H9 (cell line): Measurements from ENCODE around the gene HYAL4. TPM values are rescaled to one million over a fixed set of nuclear protein-coding genes. Genes with fewer than 3 reads are reported as not detected.

Source experiments
- DNase-seq: peaks from one replicate; pipeline ENCODE4 v3.0.0-alpha.2; 2017
- H2AFZ ChIP-seq: one replicate; pipeline ENCODE4 v1.6.1; 2013; ENCODE audit warnings: mild to moderate bottlenecking, low read length, control low read depth, moderate library complexity
- H2AK5ac ChIP-seq: 2 replicates; pipeline ENCODE4 v1.6.1; 2013; ENCODE audit warnings: low read length, control low read depth, mixed read lengths; ENCODE audit not compliant: insufficient read length
- H2BK120ac ChIP-seq: one replicate; pipeline ENCODE4 v1.6.1; 2013; ENCODE audit warnings: low read depth, mild to moderate bottlenecking, low read length, control low read depth, inconsistent platforms; ENCODE audit not compliant: poor library complexity, severe bottlenecking
- H2BK12ac ChIP-seq: 2 replicates; pipeline ENCODE4 v1.6.1; 2013; ENCODE audit warnings: low read length, control low read depth, mixed read lengths, low read depth; ENCODE audit not compliant: insufficient read length
- H2BK15ac ChIP-seq: 2 replicates; pipeline ENCODE4 v1.6.1; 2013; ENCODE audit warnings: low read depth, low read length, control low read depth
- H2BK20ac ChIP-seq: one replicate; pipeline ENCODE4 v1.6.1; 2013; ENCODE audit warnings: low read depth, mild to moderate bottlenecking, low read length, control low read depth, inconsistent platforms; ENCODE audit not compliant: poor library complexity, severe bottlenecking
- H2BK5ac ChIP-seq: 2 replicates; pipeline ENCODE4 v1.6.1; 2013; ENCODE audit warnings: low read length, control low read depth, mixed read lengths; ENCODE audit not compliant: insufficient read length
- H3K14ac ChIP-seq: 2 replicates; pipeline ENCODE4 v1.6.1; 2013; ENCODE audit warnings: low read length, control low read depth; ENCODE audit not compliant: insufficient read depth
- H3K18ac ChIP-seq: 2 replicates; pipeline ENCODE4 v1.6.1; 2013; ENCODE audit warnings: low read depth, mild to moderate bottlenecking, mixed read lengths, low read length, control low read depth; ENCODE audit not compliant: insufficient read length
- H3K23ac ChIP-seq: 2 replicates; pipeline ENCODE4 v1.6.1; 2013; ENCODE audit warnings: low read length, control low read depth, mixed read lengths, low read depth; ENCODE audit not compliant: insufficient read length
- H3K23me2 ChIP-seq: 2 replicates; pipeline ENCODE4 v1.6.1; 2013; ENCODE audit warnings: low read depth, mild to moderate bottlenecking, mixed read lengths, low read length, control low read depth; ENCODE audit not compliant: insufficient read length, poor library complexity, severe bottlenecking
- H3K27ac ChIP-seq: 2 replicates; pipeline ENCODE4 v1.5.1; 2013; ENCODE audit warnings: low read length, control low read depth, mixed read lengths, low read depth; ENCODE audit not compliant: insufficient read length
- H3K27me3 ChIP-seq: 2 replicates; pipeline ENCODE4 v1.6.1; 2013; ENCODE audit warnings: low read length, control low read depth, inconsistent platforms; ENCODE audit not compliant: insufficient read depth
- H3K4ac ChIP-seq: 2 replicates; pipeline ENCODE4 v1.6.1; 2013; ENCODE audit warnings: low read depth, mild to moderate bottlenecking, control low read depth, inconsistent platforms, low read length, moderate library complexity
- H3K4me1 ChIP-seq: 2 replicates; pipeline ENCODE4 v1.6.1; 2013; ENCODE audit warnings: low read length, control low read depth, inconsistent platforms; ENCODE audit not compliant: insufficient read depth
- H3K4me2 ChIP-seq: 2 replicates; pipeline ENCODE4 v1.6.1; 2013; ENCODE audit warnings: low read length, control low read depth, mixed read lengths; ENCODE audit not compliant: insufficient read length, insufficient read depth
- H3K56ac ChIP-seq: 2 replicates; pipeline ENCODE4 v1.6.1; 2013; ENCODE audit warnings: low read depth, mild to moderate bottlenecking, mixed read lengths, low read length, control low read depth; ENCODE audit not compliant: insufficient read length
- H3K79me1 ChIP-seq: 2 replicates; pipeline ENCODE4 v1.6.1; 2013; ENCODE audit warnings: low read depth, mild to moderate bottlenecking, moderate library complexity, low read length, control low read depth, inconsistent platforms; ENCODE audit not compliant: insufficient read depth, poor library complexity, severe bottlenecking
- H3K79me2 ChIP-seq: 2 replicates; pipeline ENCODE4 v1.6.1; 2013; ENCODE audit warnings: low read length, control low read depth, inconsistent platforms; ENCODE audit not compliant: insufficient read depth
- H3K9ac ChIP-seq: 2 replicates; pipeline ENCODE4 v1.6.1; 2013; ENCODE audit warnings: low read length, control low read depth, mixed read lengths; ENCODE audit not compliant: insufficient read length; ENCODE audit errors: extremely low read depth
- H3K9me3 ChIP-seq: one replicate; pipeline ENCODE4 v1.6.1; 2013; ENCODE audit warnings: low read depth, low read length, inconsistent platforms; ENCODE audit not compliant: control insufficient read depth
- H3T11ph ChIP-seq: one replicate; pipeline ENCODE4 v1.6.1; 2013; ENCODE audit warnings: mild to moderate bottlenecking, low read length, control low read depth, inconsistent platforms
- H4K20me1 ChIP-seq: one replicate; pipeline ENCODE4 v1.6.1; 2013; ENCODE audit not compliant: control insufficient read depth, insufficient read length, insufficient read depth
- H4K5ac ChIP-seq: 2 replicates; pipeline ENCODE4 v1.6.1; 2013; ENCODE audit warnings: low read depth, mild to moderate bottlenecking, mixed read lengths, low read length, control low read depth; ENCODE audit not compliant: insufficient read length
- H4K8ac ChIP-seq: replicated peaks from 2 replicates; pipeline ENCODE4 v1.6.1; 2013; ENCODE audit warnings: low read length, control low read depth, mixed read lengths, low read depth; ENCODE audit not compliant: insufficient read length
- H4K91ac ChIP-seq: 2 replicates; pipeline ENCODE4 v1.6.1; 2013; ENCODE audit warnings: low read depth, mild to moderate bottlenecking, moderate library complexity, mixed read lengths, low read length, control low read depth; ENCODE audit not compliant: insufficient read length
- H3K27ac Mint-ChIP-seq, 3 experiments: 2 replicates in 2 of 3; 3 replicates in 1 of 3; pipeline ENCODE4 v1.8.0; 2020 to 2021; ENCODE audit warnings: mixed read lengths in 3 of 3, mild to moderate bottlenecking in 1 of 3, moderate library complexity in 1 of 3
- H3K27me3 Mint-ChIP-seq: 2 replicates; pipeline ENCODE4 v1.8.0; 2021; ENCODE audit warnings: low read depth, mild to moderate bottlenecking, moderate library complexity, mixed read lengths
- H3K36me3 Mint-ChIP-seq, 3 experiments: 2 replicates in 2 of 3; 3 replicates in 1 of 3; pipeline ENCODE4 v1.8.0; 2020 to 2021; ENCODE audit warnings: low read depth in 3 of 3, mixed read lengths in 3 of 3; ENCODE audit not compliant: insufficient read depth in 1 of 3
- H3K4me1 Mint-ChIP-seq, 2 experiments: 2 replicates each; pipeline ENCODE4 v1.8.0; 2020; ENCODE audit warnings: mixed read lengths in 2 of 2
- H3K4me3 Mint-ChIP-seq, 2 experiments: 2 replicates in 1 of 2; 3 replicates in 1 of 2; pipeline ENCODE4 v1.8.0; 2020 to 2021; ENCODE audit warnings: mild to moderate bottlenecking in 2 of 2, mixed read lengths in 2 of 2, moderate library complexity in 1 of 2
- H3K9me3 Mint-ChIP-seq, 2 experiments: 2 replicates in 1 of 2; 3 replicates in 1 of 2; pipeline ENCODE4 v1.8.0; 2020; ENCODE audit warnings: mild to moderate bottlenecking in 2 of 2, mixed read lengths in 2 of 2, moderate library complexity in 1 of 2
- CTCF ChIP-seq: fragments of 200-600 bp; sonication (generic); conservative IDR thresholded peaks from 3 replicates; pipeline ENCODE4 v1.8.0; 2021; ENCODE audit warnings: antibody characterized with exemption, mild to moderate bottlenecking
- total RNA-seq: library from RNA; stranded (reverse); gene quantifications from 2 replicates; pipeline ENCODE4 v1.2.1, GENCODE V29; 2021

HYAL4 gene
- total RNA-seq, 1 experiment from 2014 or later: not detected

GRCh38 chr7:123924941-123925340 lies 80.0 kb downstream of the HYAL4 start, which contains the start of gene SPAM1:
SPAM1 (plus strand) TSS chr7:123925241; CDS start chr7:123953571, 28,330 bp downstream.
- H3K27ac ChIP-seq: no peak within 1 kb of the TSS
- H3K4me1 Mint-ChIP-seq: peaks cover 17 to 22% of the 10 kb centered on the region in 2 experiments
- H3K27ac Mint-ChIP-seq: no peak within 1 kb of the TSS
- H4K91ac ChIP-seq: no peak within 1 kb of the TSS
- peaks cover 5% of the 10 kb centered on the region in 2 experiments; a peak in 4 of 5 replicates for H3K9me3 Mint-ChIP-seq
- H3K4me2 ChIP-seq: no peak within 1 kb of the TSS
- no peak within 1 kb of the TSS for H3K56ac ChIP-seq
- H2BK20ac ChIP-seq: no peak within 1 kb of the TSS
- no peak within 1 kb of the TSS for H2BK120ac ChIP-seq
- no peak for DNase-seq
- H3K27me3 Mint-ChIP-seq: no peaks in the 10 kb centered on the region
- H3K4me1 ChIP-seq: no peaks in the 10 kb centered on the region; the same call in 1 of the 2 replicates
- no peak within 1 kb of the TSS for H4K8ac ChIP-seq
- H3K9me3 ChIP-seq: no peaks in the 10 kb centered on the region
- no peak within 1 kb of the TSS for H3K14ac ChIP-seq
- no peaks in the 10 kb centered on the region for H4K20me1 ChIP-seq
- no peak within 1 kb of the TSS for H3K23ac ChIP-seq
- no peaks in the 10 kb centered on the region for H3K79me1 ChIP-seq
- no peaks in the 10 kb centered on the region for H3K27me3 ChIP-seq
- H2BK15ac ChIP-seq: no peak within 1 kb of the TSS
- H2BK12ac ChIP-seq: no peak within 1 kb of the TSS
- H3K36me3 Mint-ChIP-seq: peaks cover 2 to 5% (median 3%) of the 10 kb centered on the region in 3 experiments; a peak in 3 of 7 replicates
- H3T11ph ChIP-seq: no peak within 1 kb of the TSS
- H2AK5ac ChIP-seq: no peak within 1 kb of the TSS
- no peak within 1 kb of the TSS for H3K4me3 Mint-ChIP-seq
- no peaks in the 10 kb centered on the region for H3K23me2 ChIP-seq
- no peak within 1 kb of the TSS for H3K4ac ChIP-seq
- no peaks in the 10 kb centered on the region for H3K79me2 ChIP-seq
- H2AFZ ChIP-seq: no peak within 1 kb of the TSS
- no peak within 1 kb of the TSS for H4K5ac ChIP-seq
- H2BK5ac ChIP-seq: no peak within 1 kb of the TSS
- H3K18ac ChIP-seq: no peak within 1 kb of the TSS
- TF ChIP-seq CTCF: no peak
- no peak within 1 kb of the TSS for H3K9ac ChIP-seq

Other genes with a start within 250 kb of the HYAL4 start
- not detected in 2 replicates for gene ASB15, start 243.3 kb upstream of the HYAL4 start, total RNA-seq
- not detected in 2 replicates for gene LMOD2, start 189.3 kb upstream of the HYAL4 start, total RNA-seq
- 39.3 and 41.9 TPM in 2 replicates for gene WASL, start 96.2 kb upstream of the HYAL4 start, total RNA-seq
- gene SPAM1, start 80.1 kb downstream of the HYAL4 start, total RNA-seq: not detected in 2 replicates
- gene TMEM229A, start 187.9 kb downstream of the HYAL4 start, total RNA-seq: 0.37 and 0.46 TPM in 2 replicates